GM13977 (cell line): ENCODE measurements around the gene PCBP4.
A peak's percentile ranks its signal among the peaks of the same experiment; 100 is the strongest.

Experiments
- DNase-seq: peaks from one replicate; pipeline ENCODE4 v3.0.0; 2012; ENCODE audit warnings: low spot score
- CTCF ChIP-seq: IDR thresholded peaks from 2 replicates; pipeline ENCODE4 v1.5.1; 2012; ENCODE audit warnings: mild to moderate bottlenecking, control low read depth; ENCODE audit not compliant: insufficient read depth; ENCODE audit errors: extremely low read depth, missing control alignments
- in situ Hi-C: fragments of 300-500 bp; cut with MboI; formaldehyde crosslinking; loops from one replicate; pipeline ENCODE4 v1.12.0; 2022; ENCODE audit warnings: low sequenced_read_pairs, low pct_unique_long_range_greater_than_20kb, mixed read lengths, inconsistent platforms; ENCODE audit not compliant: unreplicated experiment

The PCBP4 gene

GRCh38 chr3:51955893-51956770 is 11.1 kb downstream of the PCBP4 start:
- DNase-seq = peak; percentile 74
- in situ Hi-C loops = no loop called here
- peak; percentile 26 for TF ChIP-seq CTCF

GRCh38 chr3:51955175-51955892 is 11.9 kb downstream of the PCBP4 start, which contains the start of gene GPR62:
TSS of gene GPR62 (plus strand) at chr3:51955381. CDS start at chr3:51955653, 272 bp downstream.
- DNase-seq = no peak
- in situ Hi-C loops = no loop called here
- TF ChIP-seq CTCF = no peak

- in situ Hi-C loops = no loop called here
- DNase-seq = no peak
Observed at GRCh38 chr3:51954713-51955112, 12.5 kb downstream of the PCBP4 start.

GRCh38 chr3:51954105-51954504 is 13.1 kb downstream of the PCBP4 start:
- no peak for DNase-seq
- TF ChIP-seq CTCF = no peak
- in situ Hi-C loops = no loop called here

More at GRCh38 chr3:51954713-51955112, 12.5 kb downstream of the PCBP4 start:
- TF ChIP-seq CTCF = no peak

- no peak for DNase-seq
- TF ChIP-seq CTCF = no peak
- in situ Hi-C loops = no loop called here
Observed at GRCh38 chr3:51953445-51953844, 13.8 kb downstream of the PCBP4 start.

- DNase-seq = no peak
- in situ Hi-C loops = no loop called here
- no peak for TF ChIP-seq CTCF
Observed at GRCh38 chr3:51950899-51951298, 16.4 kb downstream of the PCBP4 start.
